Mesothelial cell of epicardium (in vitro differentiated cells): ENCODE measurements around the gene FOXJ3. TPM values are rescaled to one million over a fixed set of nuclear protein-coding genes. Genes with fewer than 3 reads are reported as not detected.

Experiments
- DNase-seq, 2 experiments: peaks; one replicate each; pipeline ENCODE4 v3.0.0; 2021; ENCODE audit warnings: low spot score in 2 of 2; ENCODE audit not compliant: unreplicated experiment in 2 of 2
- H3K27ac Mint-ChIP-seq: 2 replicates; pipeline ENCODE4 v1.8.0; 2021; ENCODE audit warnings: mixed read lengths
- H3K27me3 Mint-ChIP-seq: 2 replicates; pipeline ENCODE4 v1.8.0; 2021; ENCODE audit warnings: low read depth, mixed read lengths
- H3K36me3 Mint-ChIP-seq: 2 replicates; pipeline ENCODE4 v1.8.0; 2021; ENCODE audit warnings: mixed read lengths
- H3K4me1 Mint-ChIP-seq: 2 replicates; pipeline ENCODE4 v1.8.0; 2021; ENCODE audit warnings: mixed read lengths
- H3K4me3 Mint-ChIP-seq: 2 replicates; pipeline ENCODE4 v1.8.0; 2021; ENCODE audit warnings: mild to moderate bottlenecking, moderate library complexity, mixed read lengths
- H3K9me3 Mint-ChIP-seq: 2 replicates; pipeline ENCODE4 v1.8.0; 2021; ENCODE audit warnings: mixed read lengths
- total RNA-seq: library from RNA; stranded (reverse); gene quantifications from 3 replicates; pipeline ENCODE4 v1.2.1, GENCODE V29; 2021
- TF ChIP-seq, protein P1 (sequence below): fragments of 200-600 bp; sonication (generic); IDR thresholded peaks from one replicate; pipeline ENCODE4 v1.5.0; 2021; ENCODE audit warnings: antibody characterized with exemption; ENCODE audit not compliant: unreplicated experiment

FOXJ3 gene
- total RNA-seq, 1 donor from 2014 or later: 79.7 TPM

- Mint-ChIP-seq H3K27ac (no peak overlapping the region), H3K4me3 (no peak overlapping the region), H3K4me1 (no peaks in the 10 kb centered on the region), H3K36me3 (no peaks in the 10 kb centered on the region), H3K27me3 (peaks cover 11% of the 10 kb centered on the region), H3K9me3 (no peaks in the 10 kb centered on the region)
- TF ChIP-seq, protein P1, sequence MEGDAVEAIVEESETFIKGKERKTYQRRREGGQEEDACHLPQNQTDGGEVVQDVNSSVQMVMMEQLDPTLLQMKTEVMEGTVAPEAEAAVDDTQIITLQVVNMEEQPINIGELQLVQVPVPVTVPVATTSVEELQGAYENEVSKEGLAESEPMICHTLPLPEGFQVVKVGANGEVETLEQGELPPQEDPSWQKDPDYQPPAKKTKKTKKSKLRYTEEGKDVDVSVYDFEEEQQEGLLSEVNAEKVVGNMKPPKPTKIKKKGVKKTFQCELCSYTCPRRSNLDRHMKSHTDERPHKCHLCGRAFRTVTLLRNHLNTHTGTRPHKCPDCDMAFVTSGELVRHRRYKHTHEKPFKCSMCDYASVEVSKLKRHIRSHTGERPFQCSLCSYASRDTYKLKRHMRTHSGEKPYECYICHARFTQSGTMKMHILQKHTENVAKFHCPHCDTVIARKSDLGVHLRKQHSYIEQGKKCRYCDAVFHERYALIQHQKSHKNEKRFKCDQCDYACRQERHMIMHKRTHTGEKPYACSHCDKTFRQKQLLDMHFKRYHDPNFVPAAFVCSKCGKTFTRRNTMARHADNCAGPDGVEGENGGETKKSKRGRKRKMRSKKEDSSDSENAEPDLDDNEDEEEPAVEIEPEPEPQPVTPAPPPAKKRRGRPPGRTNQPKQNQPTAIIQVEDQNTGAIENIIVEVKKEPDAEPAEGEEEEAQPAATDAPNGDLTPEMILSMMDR: no peak
- DNase-seq: no peak
Measured at GRCh38 chr1:42364089-42364488, 29.1 kb upstream of the FOXJ3 start.

- H3K27ac Mint-ChIP-seq: no peak overlapping the region
- no peaks in the 10 kb centered on the region for H3K4me1 Mint-ChIP-seq
- TF ChIP-seq, protein P1: no peak
- peaks cover 10% of the 10 kb centered on the region for H3K27me3 Mint-ChIP-seq
- H3K9me3 Mint-ChIP-seq: no peaks in the 10 kb centered on the region
- no peaks in the 10 kb centered on the region for H3K36me3 Mint-ChIP-seq
- DNase-seq: no peak
- no peak overlapping the region for H3K4me3 Mint-ChIP-seq
Measured at GRCh38 chr1:42359466-42359865, 24.4 kb upstream of the FOXJ3 start.

- no peak for DNase-seq
- H3K9me3 Mint-ChIP-seq: no peaks in the 10 kb centered on the region
- peaks cover 10% of the 10 kb centered on the region for H3K27me3 Mint-ChIP-seq
- no peaks in the 10 kb centered on the region for H3K36me3 Mint-ChIP-seq
- TF ChIP-seq, protein P1: no peak
- H3K4me1 Mint-ChIP-seq: no peaks in the 10 kb centered on the region
- no peak overlapping the region for H3K4me3 Mint-ChIP-seq
- H3K27ac Mint-ChIP-seq: no peak overlapping the region
Measured at GRCh38 chr1:42358791-42359190, 23.8 kb upstream of the FOXJ3 start.

DNA sequence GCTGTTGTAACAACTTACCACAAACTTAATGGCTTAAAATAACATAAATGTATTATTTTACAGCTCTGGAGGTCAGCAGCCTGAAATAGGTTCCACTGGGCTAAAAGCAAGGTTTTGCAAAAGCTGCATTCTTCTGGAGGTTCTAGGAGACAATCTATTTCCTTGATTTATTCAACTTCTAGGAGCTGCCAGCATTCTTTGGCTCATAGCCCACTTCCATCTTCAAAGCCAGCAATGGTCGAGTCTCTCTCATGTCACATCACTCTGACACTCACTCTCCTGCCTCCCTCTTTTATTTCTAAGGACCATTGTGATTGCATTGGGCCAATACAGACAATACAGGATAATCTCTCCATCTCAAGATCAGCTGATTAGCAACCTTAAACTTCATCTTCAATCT is 15.1 kb upstream of the FOXJ3 start:
- Mint-ChIP-seq H3K4me1 (peaks cover 13% of the 10 kb centered on the region), H3K4me3 (no peak overlapping the region), H3K9me3 (no peaks in the 10 kb centered on the region), H3K27me3 (peaks cover 8% of the 10 kb centered on the region), H3K27ac (no peak overlapping the region), H3K36me3 (no peaks in the 10 kb centered on the region)
- TF ChIP-seq, protein P1: no peak
- no peak for DNase-seq

DNA sequence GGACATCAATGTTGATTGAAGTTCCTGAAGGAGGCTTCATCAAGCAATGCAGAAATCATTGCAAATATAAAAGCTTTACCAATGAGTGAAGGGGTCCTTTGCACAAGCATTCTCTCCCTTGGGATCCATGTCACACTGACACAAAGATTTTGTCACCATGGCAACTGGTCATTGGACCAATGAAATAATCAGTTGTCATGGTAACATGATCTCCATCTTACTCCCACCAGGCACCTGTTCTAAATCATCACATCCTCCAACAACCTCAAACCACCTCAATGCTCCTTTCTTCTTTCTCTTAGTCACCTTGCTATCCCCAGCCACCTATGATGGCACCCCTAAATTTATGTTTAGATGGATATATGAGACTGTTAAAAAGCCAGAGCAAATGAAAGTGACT is 13.5 kb upstream of the FOXJ3 start:
- peaks cover 8% of the 10 kb centered on the region for H3K27me3 Mint-ChIP-seq
- peaks cover 13% of the 10 kb centered on the region for H3K4me1 Mint-ChIP-seq
- no peak overlapping the region for H3K27ac Mint-ChIP-seq
- H3K36me3 Mint-ChIP-seq: no peaks in the 10 kb centered on the region
- H3K4me3 Mint-ChIP-seq: no peak overlapping the region
- no peak for DNase-seq
- TF ChIP-seq, protein P1: no peak
- no peaks in the 10 kb centered on the region for H3K9me3 Mint-ChIP-seq

- Mint-ChIP-seq H3K4me3 (no peak overlapping the region), H3K27ac (no peak overlapping the region), H3K9me3 (no peaks in the 10 kb centered on the region), H3K4me1 (peaks cover 8% of the 10 kb centered on the region), H3K36me3 (no peaks in the 10 kb centered on the region), H3K27me3 (no peaks in the 10 kb centered on the region)
- TF ChIP-seq, protein P1: no peak
- no peak for DNase-seq
Measured at GRCh38 chr1:42343049-42343448, 8.0 kb upstream of the FOXJ3 start.
